ENCODE measurements around the gene LAIR1. TPM values are rescaled to one million over a fixed set of nuclear protein-coding genes. Genes with fewer than 3 reads are reported as not detected.
A peak's percentile ranks its signal among the peaks of the same experiment; 100 is the strongest.

The LAIR1 gene
- total and polyA plus RNA-seq, 4 donors: 1.2 to 16.3 (median 4.8) TPM

- Histone ChIP-seq H3K9ac (ENCODE audit: low read depth in 1 of 2, low read length in 2 of 2) (no peak overlapping the region), H3K4me3 (ENCODE audit: low read depth in 1 of 3, low read length in 3 of 3) (no peak overlapping the region)
- 38% methylated on average over 9 of the region's 9 CpGs for WGBS
Measured at GRCh38 chr19:54388802-54389139, 24.0 kb upstream of the LAIR1 start.

GRCh38 chr19:54387991-54388801, 23.5 kb upstream of the LAIR1 start:
- Histone ChIP-seq H3K4me1 (ENCODE audit: control insufficient read depth in 4 of 4, insufficient read depth in 4 of 4, low read length in 3 of 4) (no peaks in the 10 kb centered on the region), H3K27ac (ENCODE audit: low read depth in 1 of 2, low read length in 2 of 2) (peak overlapping the region in 1 of 2 donors; percentile 7), H3K27me3 (ENCODE audit: control insufficient read depth in 4 of 4, insufficient read depth in 4 of 4, low read length in 3 of 4) (peaks cover 0 to 2% (median 2%) of the 10 kb centered on the region in 4 donors), H3K9ac (ENCODE audit: low read depth in 1 of 2, low read length in 2 of 2) (no peak overlapping the region), H3K9me3 (ENCODE audit: control insufficient read depth in 4 of 4, low read length in 3 of 4) (no peaks in the 10 kb centered on the region), H3K36me3 (ENCODE audit: control insufficient read depth in 4 of 4, insufficient read depth in 3 of 4, low read depth in 1 of 4, low read length in 3 of 4) (no peaks in the 10 kb centered on the region), H3K4me3 (ENCODE audit: low read depth in 1 of 3, low read length in 3 of 3) (no peak overlapping the region)
- TF ChIP-seq YY1 (IDR thresholded peaks at IDR 0.05) (no peak), SP1 (IDR thresholded peaks at IDR 0.05) (no peak), RXRA (IDR thresholded peaks at IDR 0.05) (no peak), MAX (IDR thresholded peaks at IDR 0.05) (no peak), EGR1 (IDR thresholded peaks at IDR 0.05; ENCODE audit: low read depth in 2 of 2) (no peak), RAD21 (IDR thresholded peaks at IDR 0.05) (no peak)
- TF ChIP-seq, protein P1, sequence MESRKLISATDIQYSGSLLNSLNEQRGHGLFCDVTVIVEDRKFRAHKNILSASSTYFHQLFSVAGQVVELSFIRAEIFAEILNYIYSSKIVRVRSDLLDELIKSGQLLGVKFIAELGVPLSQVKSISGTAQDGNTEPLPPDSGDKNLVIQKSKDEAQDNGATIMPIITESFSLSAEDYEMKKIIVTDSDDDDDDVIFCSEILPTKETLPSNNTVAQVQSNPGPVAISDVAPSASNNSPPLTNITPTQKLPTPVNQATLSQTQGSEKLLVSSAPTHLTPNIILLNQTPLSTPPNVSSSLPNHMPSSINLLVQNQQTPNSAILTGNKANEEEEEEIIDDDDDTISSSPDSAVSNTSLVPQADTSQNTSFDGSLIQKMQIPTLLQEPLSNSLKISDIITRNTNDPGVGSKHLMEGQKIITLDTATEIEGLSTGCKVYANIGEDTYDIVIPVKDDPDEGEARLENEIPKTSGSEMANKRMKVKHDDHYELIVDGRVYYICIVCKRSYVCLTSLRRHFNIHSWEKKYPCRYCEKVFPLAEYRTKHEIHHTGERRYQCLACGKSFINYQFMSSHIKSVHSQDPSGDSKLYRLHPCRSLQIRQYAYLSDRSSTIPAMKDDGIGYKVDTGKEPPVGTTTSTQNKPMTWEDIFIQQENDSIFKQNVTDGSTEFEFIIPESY (IDR thresholded peaks at IDR 0.05): no peak
- TF ChIP-seq, protein P2, sequence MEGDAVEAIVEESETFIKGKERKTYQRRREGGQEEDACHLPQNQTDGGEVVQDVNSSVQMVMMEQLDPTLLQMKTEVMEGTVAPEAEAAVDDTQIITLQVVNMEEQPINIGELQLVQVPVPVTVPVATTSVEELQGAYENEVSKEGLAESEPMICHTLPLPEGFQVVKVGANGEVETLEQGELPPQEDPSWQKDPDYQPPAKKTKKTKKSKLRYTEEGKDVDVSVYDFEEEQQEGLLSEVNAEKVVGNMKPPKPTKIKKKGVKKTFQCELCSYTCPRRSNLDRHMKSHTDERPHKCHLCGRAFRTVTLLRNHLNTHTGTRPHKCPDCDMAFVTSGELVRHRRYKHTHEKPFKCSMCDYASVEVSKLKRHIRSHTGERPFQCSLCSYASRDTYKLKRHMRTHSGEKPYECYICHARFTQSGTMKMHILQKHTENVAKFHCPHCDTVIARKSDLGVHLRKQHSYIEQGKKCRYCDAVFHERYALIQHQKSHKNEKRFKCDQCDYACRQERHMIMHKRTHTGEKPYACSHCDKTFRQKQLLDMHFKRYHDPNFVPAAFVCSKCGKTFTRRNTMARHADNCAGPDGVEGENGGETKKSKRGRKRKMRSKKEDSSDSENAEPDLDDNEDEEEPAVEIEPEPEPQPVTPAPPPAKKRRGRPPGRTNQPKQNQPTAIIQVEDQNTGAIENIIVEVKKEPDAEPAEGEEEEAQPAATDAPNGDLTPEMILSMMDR (IDR thresholded peaks at IDR 0.05; ENCODE audit: low read depth, low read length, missing input control): no peak
- WGBS: 9% methylated on average over 36 of the region's 36 CpGs
- DNase-seq (ENCODE audit: low spot score): no peak

More at GRCh38 chr19:54388802-54389139, 24.0 kb upstream of the LAIR1 start:
- H3K27me3 ChIP-seq (ENCODE audit: control insufficient read depth in 4 of 4, insufficient read depth in 4 of 4, low read length in 3 of 4): peaks cover 0 to 2% (median 2%) of the 10 kb centered on the region in 4 donors
- H3K4me1 ChIP-seq (ENCODE audit: control insufficient read depth in 4 of 4, insufficient read depth in 4 of 4, low read length in 3 of 4): no peaks in the 10 kb centered on the region
- DNase-seq (ENCODE audit: low spot score): no peak
- peak overlapping the region in 1 of 2 donors; percentile 2 for H3K27ac ChIP-seq (ENCODE audit: low read depth in 1 of 2, low read length in 2 of 2)
- no peaks in the 10 kb centered on the region for H3K36me3 ChIP-seq (ENCODE audit: control insufficient read depth in 4 of 4, insufficient read depth in 3 of 4, low read depth in 1 of 4, low read length in 3 of 4)
- H3K9me3 ChIP-seq (ENCODE audit: control insufficient read depth in 4 of 4, low read length in 3 of 4): no peaks in the 10 kb centered on the region
- TF ChIP-seq ATF3 (IDR thresholded peaks at IDR 0.05) (no peak), YY1 (IDR thresholded peaks at IDR 0.05) (no peak)
- TF ChIP-seq, protein P2 (IDR thresholded peaks at IDR 0.05; ENCODE audit: low read depth, low read length, missing input control): no peak

Measured in liver (tissue), 9 donors.